NCI-H2227 treated with DMSO at 0.1 percent for 48 hours (cell line): ENCODE measurements around the gene TRPM3.

ENCODE experiments used
- DNase-seq: peaks from one replicate; lab custom pipeline; 2025; lab: John Stamatoyannopoulos, UW

TRPM3 gene

DNA sequence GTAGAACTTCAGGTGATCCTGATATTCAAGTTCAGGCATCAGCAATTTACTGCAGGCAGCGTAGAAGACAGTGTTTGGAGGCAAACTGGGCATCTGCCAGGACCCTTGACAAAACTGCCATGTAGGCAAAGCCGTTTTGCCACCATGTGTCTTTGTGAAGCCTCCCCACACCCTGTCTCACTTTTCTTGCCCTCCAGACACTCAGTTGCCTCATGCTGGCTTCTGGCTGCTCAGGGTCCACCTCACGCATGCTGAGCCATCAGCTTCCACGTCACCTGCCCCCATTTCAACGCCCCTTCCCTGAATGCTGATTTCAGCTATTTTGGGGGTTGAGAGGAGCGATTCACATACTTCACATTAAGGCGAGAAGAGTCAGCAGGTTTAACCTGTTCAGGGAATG lies 541.7 kb downstream of the TRPM3 start:
- DNase-seq: no peak

DNA sequence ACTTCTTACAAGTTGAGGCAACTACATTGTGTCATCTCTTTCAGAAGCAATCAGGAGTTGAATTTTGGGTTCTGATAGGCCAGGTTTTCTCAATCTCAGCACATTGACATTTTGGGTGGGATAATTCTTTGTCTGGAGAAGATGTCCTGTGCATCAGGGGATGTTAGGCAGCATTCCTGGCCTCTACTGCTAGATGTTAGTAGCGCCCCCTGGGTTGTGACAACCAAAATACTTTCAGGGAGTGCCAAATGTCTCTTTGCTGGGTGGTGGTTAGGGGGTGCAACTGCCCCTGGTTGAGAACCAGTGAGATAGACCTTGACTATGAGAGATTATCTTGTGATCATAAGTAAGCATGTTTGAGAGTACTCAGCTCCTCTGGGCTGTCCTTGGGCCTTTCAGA lies 542.7 kb downstream of the TRPM3 start:
- DNase-seq: no peak

DNA sequence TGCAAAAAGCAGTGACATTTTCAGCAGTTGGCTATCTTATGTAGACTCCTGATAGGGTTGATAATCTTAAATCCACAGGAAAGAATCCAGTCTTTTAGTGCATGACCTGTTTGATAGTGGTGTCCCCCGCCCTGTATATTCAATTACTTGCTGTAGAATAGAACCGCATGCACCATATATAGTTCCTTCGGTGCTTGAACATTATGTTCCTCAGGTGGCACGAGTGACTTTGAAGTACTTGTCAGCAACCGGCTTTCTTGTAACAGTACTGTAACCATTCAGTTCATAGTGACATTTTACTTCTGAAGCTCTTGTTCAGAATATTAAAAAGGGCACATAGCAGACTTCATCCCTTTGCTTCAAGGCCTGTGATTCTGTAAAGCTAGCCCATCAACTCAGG lies 543.8 kb downstream of the TRPM3 start:
- DNase-seq: no peak

DNA sequence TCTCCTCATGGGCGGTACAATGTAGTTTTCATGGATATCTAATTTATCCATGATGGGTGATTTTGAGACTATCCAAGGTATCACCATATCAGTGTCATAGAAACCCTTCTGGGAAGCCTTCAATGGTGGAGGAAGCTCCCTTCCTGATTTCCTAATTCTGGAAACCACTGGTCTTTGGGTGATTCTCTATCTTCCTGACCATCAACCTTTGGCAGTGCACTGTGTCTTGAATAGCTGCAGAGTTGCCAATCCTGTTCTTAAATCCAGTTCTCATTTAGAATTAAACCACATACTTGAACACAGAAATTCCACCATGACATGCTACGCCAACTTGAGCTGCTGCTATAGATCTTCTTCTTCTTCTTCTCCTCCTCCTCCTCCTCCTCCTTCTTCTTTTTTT lies 545.3 kb downstream of the TRPM3 start:
- DNase-seq: no peak

DNA sequence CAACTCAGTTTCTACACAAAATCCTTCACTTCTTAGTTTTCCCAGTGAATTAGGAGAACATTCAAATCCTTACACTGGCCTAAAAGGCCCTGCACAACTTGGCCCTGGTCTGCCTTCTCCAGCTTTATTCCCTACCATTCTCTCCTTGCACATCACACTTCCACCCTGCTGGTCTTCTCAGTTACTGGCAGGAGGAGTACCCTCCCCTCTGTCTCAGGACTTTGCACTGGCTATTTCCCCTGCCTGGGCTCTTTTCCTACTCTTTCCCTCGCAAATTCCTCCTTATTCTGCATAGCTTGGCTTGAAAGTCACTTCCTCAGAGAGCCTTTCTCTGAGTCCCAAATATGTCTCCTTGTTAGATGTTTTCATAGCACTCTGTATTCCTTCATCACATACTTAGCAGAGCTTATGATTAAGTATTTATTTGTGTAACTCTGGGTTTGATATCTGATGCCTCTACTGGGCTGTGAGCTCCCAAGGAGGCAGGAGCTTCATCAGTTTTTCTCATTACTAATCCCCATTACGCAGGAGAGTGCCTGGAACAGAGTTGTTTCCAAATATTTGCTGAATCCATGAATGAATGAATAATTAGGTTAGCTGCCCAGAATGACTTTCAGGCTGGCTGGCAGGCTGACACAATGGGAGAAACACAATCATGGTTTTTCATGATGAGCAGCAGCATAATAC lies 547.1 kb downstream of the TRPM3 start:
- DNase-seq: no peak

DNA sequence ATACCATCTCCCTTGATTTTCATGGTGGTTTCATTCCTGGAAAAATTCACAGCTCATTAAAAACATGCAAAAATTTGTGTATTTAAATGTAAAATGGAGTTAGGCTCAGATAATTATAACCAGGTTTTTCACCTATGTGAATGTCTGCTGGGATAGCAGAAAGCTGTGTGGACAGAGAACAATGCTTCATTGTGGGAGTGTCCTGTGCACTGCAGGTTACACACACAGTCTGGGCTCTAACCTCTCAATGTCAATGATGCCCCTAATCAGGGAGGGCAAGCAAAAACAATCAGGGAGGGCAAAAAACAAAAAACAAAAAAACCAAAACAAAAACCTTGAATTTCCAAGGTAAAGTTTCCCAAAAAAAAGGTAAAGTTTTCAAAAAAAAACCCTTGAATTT lies 548.1 kb downstream of the TRPM3 start:
- DNase-seq: no peak

DNA sequence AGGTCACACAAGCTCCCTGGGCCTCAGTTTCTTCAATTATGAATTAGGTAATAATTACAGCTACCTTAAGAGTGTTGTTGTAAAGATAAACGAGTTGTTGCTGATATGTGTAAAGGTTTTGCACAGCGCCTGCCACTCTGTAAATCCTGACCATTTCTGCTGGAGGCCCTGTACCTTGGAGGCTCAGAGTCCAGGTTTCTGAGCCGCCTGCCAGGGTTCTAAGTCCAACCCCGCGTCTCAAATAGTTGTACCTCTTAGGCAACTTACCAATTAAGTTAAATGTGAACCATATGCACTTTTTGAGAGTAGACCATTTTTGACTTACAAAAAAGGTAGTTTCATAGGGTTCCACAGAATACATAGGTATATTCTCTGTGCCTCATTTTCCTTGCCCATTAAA lies 550.2 kb downstream of the TRPM3 start:
- DNase-seq: no peak

DNA sequence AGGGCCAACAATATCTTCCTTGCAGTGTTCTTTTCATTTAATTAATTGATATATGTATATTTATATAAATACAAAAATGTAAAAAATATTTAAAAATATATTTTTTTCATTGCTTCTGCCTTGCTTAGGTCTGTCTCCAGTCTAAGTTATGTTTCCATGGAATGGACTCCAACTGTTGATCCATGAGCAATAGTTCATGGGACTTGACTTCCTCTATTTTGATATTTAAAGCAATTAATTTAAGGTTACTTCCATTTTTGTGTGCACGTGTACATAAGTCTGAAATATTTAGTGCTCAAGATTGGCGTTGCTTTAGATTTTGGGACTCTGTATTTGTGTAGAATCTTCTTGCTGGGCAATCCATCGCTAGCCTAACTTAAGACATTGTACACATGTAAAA lies 551.6 kb downstream of the TRPM3 start:
- no peak for DNase-seq

DNA sequence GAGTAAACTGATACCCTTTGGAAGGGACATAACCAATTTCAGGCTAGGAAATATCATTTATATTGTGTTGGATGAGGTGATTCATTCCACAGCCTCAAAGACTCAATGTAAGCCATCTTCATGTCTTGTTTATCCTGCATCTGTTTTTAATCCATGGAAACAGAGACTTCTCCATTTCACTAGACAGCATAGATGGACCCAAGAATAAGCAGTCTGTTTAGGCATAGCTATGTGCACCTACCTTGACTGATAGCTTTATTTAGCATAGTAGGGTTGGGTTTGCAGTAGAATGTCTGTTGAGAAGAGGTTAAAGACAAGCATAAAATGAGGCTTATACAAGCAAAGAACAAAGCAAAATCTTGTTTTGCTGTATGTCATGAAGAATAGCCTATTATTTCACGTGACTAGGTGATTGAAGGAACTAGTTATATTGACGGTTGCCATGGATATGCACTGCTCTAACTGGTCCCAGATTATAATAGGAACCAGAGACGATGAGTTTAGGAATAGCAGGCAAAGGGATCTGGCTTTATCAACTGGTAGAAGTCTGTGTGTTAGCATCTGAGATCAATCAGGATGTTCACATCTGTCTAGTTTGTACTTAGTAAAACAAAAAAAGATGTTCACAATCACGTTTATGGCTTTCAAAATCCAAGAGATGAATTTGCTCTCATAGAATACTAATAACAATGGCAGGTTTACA lies 552.2 kb downstream of the TRPM3 start:
- no peak for DNase-seq

DNA sequence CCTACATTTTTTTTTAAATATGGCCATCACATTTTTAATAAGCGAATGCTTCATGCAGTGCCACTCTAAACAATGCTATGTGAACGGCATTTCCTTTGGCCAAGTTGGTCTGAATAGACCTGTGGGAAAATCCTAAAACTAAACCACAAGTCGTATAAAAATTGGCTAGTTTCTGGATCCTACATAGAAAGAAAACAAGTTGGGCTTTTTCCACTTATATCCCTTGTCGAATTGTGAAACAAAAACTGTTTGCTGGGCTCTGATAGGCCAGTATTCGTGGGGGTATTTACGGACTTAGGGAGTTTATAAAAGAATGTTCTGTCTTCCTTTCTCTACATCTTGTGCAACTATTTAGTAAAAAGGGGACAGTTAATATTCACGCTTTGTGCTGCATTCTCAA lies 553.9 kb downstream of the TRPM3 start:
- no peak for DNase-seq

DNA sequence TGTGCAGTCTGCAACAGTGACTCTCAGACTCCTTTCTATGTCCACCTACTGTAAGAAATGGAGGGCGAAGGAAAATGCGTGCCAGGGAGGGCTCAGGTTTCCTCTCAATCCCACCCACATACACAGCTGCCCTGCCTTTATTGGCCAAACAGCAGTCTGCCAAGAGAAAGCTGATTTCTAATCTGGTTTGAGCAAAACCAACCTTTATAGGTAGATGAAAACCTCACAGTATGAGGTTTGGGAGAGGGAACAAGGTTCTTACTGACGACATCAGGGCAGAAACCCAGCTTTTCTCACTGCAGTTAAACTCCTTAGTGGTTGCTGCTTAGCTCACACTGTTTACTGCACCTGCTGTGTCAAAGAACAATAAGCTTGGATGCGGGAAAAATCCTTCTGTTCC lies 554.7 kb downstream of the TRPM3 start:
- DNase-seq: no peak

DNA sequence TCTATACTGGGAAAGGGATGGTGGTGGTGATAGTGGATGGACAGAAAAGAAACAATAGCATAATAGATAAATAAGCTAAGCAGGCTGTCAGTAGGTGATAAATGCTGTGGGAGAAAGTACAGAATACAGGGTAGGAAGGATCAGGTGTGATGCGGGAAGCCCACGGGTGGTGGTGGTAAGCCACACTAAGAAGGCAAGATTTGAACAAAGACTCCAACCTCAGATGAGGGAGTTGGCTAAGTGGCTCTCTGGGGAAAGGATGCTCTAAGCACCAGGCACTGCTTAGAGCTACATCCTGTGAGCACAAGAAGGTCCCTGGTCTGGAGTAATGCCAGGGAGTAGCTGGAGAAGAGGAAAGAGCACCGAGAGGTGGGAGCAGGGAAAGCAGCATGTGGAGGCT lies 555.4 kb downstream of the TRPM3 start:
- DNase-seq: no peak

DNA sequence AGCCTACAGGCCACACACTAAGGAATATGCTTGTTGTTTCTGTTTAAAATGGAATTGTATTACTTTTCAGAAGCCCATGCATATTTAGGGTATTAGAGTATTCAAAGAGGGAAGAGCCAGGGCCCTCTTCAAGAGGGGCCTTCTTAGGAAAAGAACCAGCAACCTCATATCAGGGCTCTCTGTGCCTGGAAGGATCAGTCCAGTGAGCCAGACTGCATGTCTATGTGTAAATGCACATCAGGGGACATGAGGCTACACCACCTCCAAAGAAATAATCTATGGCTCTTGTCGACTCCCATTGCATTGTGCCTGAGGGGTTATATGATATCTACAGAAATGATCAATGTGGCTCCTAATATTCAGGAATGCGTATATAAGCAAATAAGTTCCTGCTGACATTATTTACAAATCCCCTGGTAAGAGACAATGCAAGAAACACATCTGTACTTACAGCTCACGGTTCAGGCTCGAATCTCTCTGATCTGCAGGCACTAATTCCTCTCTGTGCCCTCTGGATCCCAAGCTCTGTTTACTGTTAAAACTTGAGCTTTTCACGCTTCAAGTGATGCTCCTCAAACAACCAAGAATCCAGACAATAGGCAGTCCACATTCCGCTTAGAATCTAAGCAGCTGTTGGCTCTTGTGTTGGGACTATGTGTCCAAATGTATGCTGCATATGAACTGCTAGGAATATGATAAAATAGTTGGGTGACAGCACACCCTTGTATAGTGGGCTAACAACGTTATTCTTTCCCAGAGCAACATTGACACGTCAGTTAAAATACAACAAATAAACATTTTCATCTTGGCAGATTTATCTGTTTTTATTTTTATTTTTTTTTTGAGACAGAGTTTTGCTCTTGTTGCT lies 556.7 kb downstream of the TRPM3 start:
- no peak for DNase-seq

DNA sequence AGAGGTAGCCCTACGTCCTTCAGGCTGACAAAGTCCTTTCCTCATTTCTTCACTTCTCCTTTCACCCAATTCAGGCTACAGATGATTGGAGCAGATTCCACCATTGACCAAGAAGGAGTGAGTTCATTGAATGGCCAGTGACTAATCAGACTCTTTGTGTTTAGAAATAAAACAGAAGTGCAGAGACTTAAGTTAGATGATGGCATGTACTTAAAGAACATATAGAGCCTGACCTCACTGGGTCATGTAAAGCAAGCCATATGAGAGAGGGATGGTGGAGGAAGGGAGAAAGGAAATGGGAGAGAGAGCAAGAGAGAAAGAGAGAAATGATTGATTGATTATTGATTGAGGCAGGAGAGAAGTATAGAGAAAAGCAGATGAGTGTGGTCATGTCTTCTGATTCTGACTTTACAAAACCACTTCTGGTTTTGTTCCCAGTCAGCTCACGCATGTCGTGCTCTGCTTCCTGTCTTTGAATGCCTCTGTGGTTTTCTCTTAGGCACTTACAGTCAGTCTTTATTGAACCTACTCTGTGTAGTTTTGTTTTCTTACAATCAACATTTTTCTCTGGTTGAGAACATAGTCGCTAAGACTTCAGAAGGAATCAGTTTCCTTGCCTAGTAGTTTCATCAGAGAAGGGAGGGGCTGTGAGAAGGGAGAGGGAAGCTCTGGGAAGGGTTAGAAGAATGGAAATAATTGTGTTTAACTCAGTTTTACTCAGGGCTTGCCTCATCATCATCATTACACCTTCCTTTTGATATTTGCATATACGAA lies 557.8 kb downstream of the TRPM3 start:
- no peak for DNase-seq

DNA sequence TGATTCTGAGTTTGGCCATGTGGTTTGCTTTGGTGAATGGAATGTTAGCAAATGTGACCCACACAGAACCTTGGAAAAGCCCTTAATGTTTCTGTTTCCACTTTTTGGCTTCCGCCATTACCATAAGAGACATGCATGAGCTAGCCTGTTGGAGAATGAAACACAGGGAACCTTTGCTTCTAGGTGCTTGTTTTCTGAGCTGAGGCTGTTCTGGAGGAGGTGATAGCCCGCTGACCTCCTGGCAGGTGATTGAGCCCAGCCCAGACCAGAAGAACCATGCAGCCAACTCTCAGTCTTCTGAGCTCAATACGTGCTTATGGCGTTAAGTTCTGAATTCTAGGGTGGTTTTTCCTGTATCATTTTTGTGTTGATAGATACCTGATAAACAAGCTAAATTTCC lies 558.4 kb downstream of the TRPM3 start:
- no peak for DNase-seq

DNA sequence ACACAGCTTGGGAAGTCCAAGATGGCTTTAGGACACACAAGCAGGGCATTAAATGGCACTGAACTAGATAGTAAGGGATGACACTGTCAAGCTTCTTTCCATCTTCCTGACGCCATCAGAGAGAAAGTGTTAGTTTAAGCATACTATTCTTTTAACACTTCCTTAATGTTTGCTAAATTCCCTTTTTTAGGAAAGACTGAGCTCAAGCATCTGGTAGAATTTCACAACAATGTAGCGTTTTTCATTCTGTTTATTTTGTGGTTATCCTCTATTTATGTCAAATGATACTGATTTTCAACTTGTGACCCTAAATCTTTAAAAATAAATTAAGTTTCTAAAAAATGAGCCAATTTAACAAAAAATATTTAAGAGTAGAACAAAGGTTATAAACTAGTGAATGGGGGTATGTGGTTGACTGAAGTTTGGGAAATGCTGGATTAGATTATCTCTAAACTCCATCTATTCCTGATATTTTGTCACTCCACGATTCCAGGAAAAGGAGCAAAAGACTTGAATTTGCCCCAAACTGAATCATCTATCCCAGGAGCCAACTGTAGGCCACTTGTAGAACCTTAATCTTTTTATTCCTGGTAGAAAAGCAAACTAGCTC lies 559.5 kb downstream of the TRPM3 start:
- no peak for DNase-seq

DNA sequence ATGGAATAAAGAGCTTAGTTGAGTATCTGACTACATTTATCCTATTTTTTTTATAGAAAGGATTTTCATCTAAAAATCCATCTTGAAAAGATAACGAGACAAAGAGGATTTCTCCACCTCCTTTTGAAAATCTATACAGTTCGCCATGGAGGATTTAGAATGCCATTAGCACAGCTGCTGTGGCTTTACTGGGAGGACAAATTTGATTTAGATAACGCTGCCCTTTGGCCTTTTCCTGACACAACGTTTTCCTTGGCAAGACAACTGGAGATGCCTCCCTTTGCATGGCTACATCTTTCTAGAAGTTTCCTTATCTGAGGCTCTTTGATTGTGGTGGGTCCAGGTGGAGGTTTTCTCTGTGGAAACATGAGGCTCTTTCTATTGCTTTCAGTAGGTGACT lies 560.3 kb downstream of the TRPM3 start:
- DNase-seq: no peak

DNA sequence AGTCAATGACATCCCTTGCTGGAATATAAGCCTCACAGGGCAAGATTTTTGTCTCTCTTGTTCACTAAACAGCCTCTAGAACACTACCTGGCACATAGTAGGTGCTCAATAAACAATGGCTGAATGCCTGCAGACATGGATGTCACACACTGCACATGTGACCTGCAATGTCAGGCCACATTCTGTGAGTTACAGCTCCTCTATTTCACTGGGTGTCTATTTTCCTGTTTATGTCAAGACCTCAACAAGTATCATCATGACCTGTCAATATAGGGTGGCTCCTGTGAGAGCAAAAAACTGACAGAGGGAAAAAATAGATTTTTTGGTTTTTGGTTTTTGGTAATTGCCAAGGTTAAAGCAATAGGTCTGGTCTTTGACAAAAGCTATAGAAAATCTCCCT lies 562.3 kb downstream of the TRPM3 start:
- DNase-seq: no peak

DNA sequence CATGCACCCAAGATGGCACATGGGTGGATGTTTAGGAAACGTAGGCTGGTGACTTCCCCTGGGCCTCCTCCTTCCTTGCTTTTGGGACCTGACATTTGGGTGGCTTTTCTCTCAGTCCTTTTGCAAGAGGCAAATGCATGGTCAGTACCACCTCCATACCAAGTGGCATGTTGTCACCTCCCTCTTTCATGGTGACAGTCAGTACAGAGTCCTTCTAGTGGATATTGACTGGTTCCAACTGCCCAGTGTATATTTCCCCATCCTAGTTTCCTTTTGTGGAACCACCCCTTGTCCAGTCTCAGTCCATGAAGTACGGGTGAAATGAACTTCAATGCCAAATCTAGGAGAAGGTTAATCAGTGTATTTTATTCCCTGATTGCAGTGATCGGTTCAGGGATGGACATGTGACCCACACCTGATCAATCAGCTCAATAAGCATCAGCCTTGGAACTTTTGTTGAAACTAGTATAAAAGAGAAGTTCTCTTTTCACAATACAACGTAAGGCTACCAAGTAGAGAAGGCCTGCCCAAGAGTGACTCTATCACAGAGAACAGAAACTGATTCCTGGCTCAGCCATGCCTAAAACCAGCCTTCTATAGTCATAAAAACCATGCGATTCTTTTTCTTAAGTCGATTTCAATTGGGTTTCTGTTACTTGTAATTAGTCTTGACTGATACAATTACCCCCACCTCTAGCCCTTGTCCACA lies 563.6 kb downstream of the TRPM3 start:
- DNase-seq: no peak

DNA sequence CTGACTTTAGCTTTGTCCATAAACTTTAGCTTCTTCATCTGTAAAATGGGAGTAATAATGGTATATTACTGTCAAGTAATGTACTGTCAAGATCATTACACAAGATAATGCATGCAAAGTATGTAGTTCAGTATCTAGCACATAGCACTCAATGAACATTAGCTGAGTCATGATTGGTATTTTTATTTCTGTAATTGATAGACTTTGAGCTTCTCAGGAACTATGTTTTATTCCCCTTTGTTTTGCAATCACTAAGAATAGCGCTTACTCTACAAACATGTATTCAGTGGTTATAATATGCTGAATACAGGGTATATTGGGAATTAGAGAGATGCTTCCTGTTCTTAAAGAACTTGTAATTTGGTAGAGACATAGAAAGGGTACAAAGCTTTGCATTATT lies 564.6 kb downstream of the TRPM3 start:
- DNase-seq: no peak

DNA sequence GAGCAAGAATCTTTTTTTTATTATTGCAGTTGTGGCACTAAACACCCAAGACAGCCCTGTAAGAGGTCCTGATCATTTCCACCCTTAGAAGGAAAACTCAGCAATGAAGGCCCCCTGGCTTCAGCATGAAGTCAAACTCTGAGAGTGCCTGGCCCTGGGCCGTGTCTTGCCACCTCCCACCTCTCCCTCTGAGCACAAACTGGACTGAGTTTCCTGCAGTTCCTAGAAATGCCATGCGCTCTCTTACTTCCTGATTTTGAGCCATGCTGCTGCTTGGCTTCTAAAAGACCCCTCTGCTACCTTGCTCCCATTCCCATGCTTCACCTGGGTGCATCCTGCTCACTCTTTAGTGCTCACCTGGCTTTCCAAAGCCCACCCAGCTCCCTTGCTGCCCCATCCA lies 566.5 kb downstream of the TRPM3 start:
- no peak for DNase-seq
